ENCODE measurements around the gene FKBP8.

The FKBP8 gene

GRCh38 chr19:18483119-18483890 lies 60.1 kb downstream of the FKBP8 start:
- DNase-seq (ENCODE audit: low read depth): no peak
